ENCODE measurements around the gene VPS25. TPM values are rescaled to one million over a fixed set of nuclear protein-coding genes. Genes with fewer than 3 reads are reported as not detected.

VPS25 gene
- total RNA-seq, 4 donors from 2014 or later = 38.5 to 71.2 (median 56.3) TPM

GRCh38 chr17:42809250-42809649, 36.0 kb downstream of the VPS25 start:
- intact Hi-C loops (cut with DNase I) = no loop called here
- Histone ChIP-seq H3K27ac (no peak overlapping the region), H3K9me3 (no peaks in the 10 kb centered on the region), H3K4me1 (no peaks in the 10 kb centered on the region), H3K36me3 (peaks cover 23 to 31% of the 10 kb centered on the region in 2 donors), H3K4me3 (replicated peaks in 1 of 3) (no peak overlapping the region), H3K27me3 (no peaks in the 10 kb centered on the region)
- no peak for DNase-seq
- 46 to 81% methylated on average over 3 of the region's 3 CpGs for WGBS, 2 donors
- no peak for TF ChIP-seq CTCF (IDR thresholded peaks at IDR 0.05)
- TF ChIP-seq POLR2A (IDR thresholded peaks at IDR 0.05) = no peak

- WGBS, 2 donors = 33 to 37% methylated on average over 8 of the region's 8 CpGs
- Histone ChIP-seq H3K36me3 (peaks cover 67 to 69% of the 10 kb centered on the region in 2 donors), H3K27me3 (no peaks in the 10 kb centered on the region), H3K4me3 (replicated peaks in 1 of 3) (no peak overlapping the region), H3K27ac (peak overlapping the region in 2 of 3 donors; percentile 12 to 49), H3K4me1 (peaks cover 0 to 5% of the 10 kb centered on the region in 2 donors), H3K9me3 (no peaks in the 10 kb centered on the region)
- DNase-seq = peak; percentile 15
- TF ChIP-seq POLR2A (IDR thresholded peaks at IDR 0.05) = no peak
- no peak for TF ChIP-seq CTCF (IDR thresholded peaks at IDR 0.05)
- intact Hi-C loops (cut with DNase I) = no loop called here
Observed at GRCh38 chr17:42814633-42815399, 41.6 kb downstream of the VPS25 start.

- no peak for TF ChIP-seq POLR2A (IDR thresholded peaks at IDR 0.05)
- no peak for TF ChIP-seq CTCF (IDR thresholded peaks at IDR 0.05)
- no peak overlapping the region for H3K27ac ChIP-seq
- H3K4me3 ChIP-seq (replicated peaks in 1 of 3) = no peak overlapping the region
- intact Hi-C loops (cut with DNase I) = no loop called here
- peaks cover 0 to 8% of the 10 kb centered on the region in 2 donors for H3K4me1 ChIP-seq
- no peak for DNase-seq
- H3K27me3 ChIP-seq = no peaks in the 10 kb centered on the region
- H3K36me3 ChIP-seq = peaks cover 50 to 52% of the 10 kb centered on the region in 2 donors
- no peaks in the 10 kb centered on the region for H3K9me3 ChIP-seq
- WGBS, 2 donors = 85 to 87% methylated on average over 1 of the region's 1 CpG
Observed at GRCh38 chr17:42817866-42818265, 44.6 kb downstream of the VPS25 start.

GRCh38 chr17:42818379-42818778, 45.1 kb downstream of the VPS25 start:
- Histone ChIP-seq H3K4me3 (replicated peaks in 1 of 3) (no peak overlapping the region), H3K36me3 (peaks cover 45 to 52% of the 10 kb centered on the region in 2 donors), H3K9me3 (no peaks in the 10 kb centered on the region), H3K27me3 (no peaks in the 10 kb centered on the region), H3K4me1 (peaks cover 4 to 13% of the 10 kb centered on the region in 2 donors), H3K27ac (no peak overlapping the region)
- intact Hi-C loops (cut with DNase I) = no loop called here
- DNase-seq = no peak
- 84 to 94% methylated on average over 4 to 5 of the region's 5 CpGs for WGBS, 2 donors
- no peak for TF ChIP-seq CTCF (IDR thresholded peaks at IDR 0.05)

- intact Hi-C loops (cut with DNase I) = loop anchor here (10.0 kb wide), 1 partner anchor 85 kb away; no protein-coding TSS in a partner anchor
Observed at GRCh38 chr17:42819939-42820535, 46.8 kb downstream of the VPS25 start.

More at GRCh38 chr17:42819939-42820535, 46.8 kb downstream of the VPS25 start:
- peak; percentile 35 to 39 for DNase-seq
- WGBS, 2 donors = 24 to 32% methylated on average over 2 of the region's 2 CpGs
- TF ChIP-seq POLR2A (IDR thresholded peaks at IDR 0.05) (no peak), CTCF (IDR thresholded peaks at IDR 0.05) (peak; percentile 11 to 54 (median 32))
- Histone ChIP-seq H3K4me3 (replicated peaks in 1 of 3) (no peak overlapping the region), H3K27me3 (no peaks in the 10 kb centered on the region), H3K27ac (no peak overlapping the region), H3K9me3 (no peaks in the 10 kb centered on the region), H3K36me3 (peaks cover 41 to 45% of the 10 kb centered on the region in 2 donors), H3K4me1 (peaks cover 4 to 18% of the 10 kb centered on the region in 2 donors)

Data from thyroid gland (tissue), 4 donors.